Measurements from ENCODE around the gene ZNF662. TPM values are rescaled to one million over a fixed set of nuclear protein-coding genes. Genes with fewer than 3 reads are reported as not detected.

The ZNF662 gene
- total RNA-seq, 2 experiments from 2014 or later: 0.39 to 0.64 TPM

GRCh38 chr3:42914771-42915515, 9.0 kb downstream of the ZNF662 start:
- CTCF ChIA-PET: no interaction called here

GRCh38 chr3:42923606-42924005, 17.7 kb downstream of the ZNF662 start:
- Mint-ChIP-seq H3K4me1 (ENCODE audit: low read depth) (no peaks in the 10 kb centered on the region), H3K36me3 (no peaks in the 10 kb centered on the region), H3K4me3 (no peak overlapping the region), H3K9me3 (peaks cover 2% of the 10 kb centered on the region), H3K27me3 (peaks cover 1% of the 10 kb centered on the region), H3K27ac (no peak overlapping the region)
- no peak for DNase-seq
- ChIA-PET CTCF (no interaction called here), POLR2A (no interaction called here)
- intact Hi-C loops (cut with micrococcal nuclease): no loop called here

More at GRCh38 chr3:42914771-42915515, 9.0 kb downstream of the ZNF662 start:
- H3K4me1 Mint-ChIP-seq (ENCODE audit: low read depth): no peaks in the 10 kb centered on the region
- H3K27ac Mint-ChIP-seq: no peak overlapping the region
- H3K27me3 Mint-ChIP-seq: peaks cover 1% of the 10 kb centered on the region
- H3K9me3 Mint-ChIP-seq: peaks cover 47% of the 10 kb centered on the region
- DNase-seq: no peak
- H3K36me3 Mint-ChIP-seq: peaks cover 38% of the 10 kb centered on the region
- intact Hi-C loops (cut with micrococcal nuclease): no loop called here
- POLR2A ChIA-PET: no interaction called here
- no peak overlapping the region for H3K4me3 Mint-ChIP-seq

DNA sequence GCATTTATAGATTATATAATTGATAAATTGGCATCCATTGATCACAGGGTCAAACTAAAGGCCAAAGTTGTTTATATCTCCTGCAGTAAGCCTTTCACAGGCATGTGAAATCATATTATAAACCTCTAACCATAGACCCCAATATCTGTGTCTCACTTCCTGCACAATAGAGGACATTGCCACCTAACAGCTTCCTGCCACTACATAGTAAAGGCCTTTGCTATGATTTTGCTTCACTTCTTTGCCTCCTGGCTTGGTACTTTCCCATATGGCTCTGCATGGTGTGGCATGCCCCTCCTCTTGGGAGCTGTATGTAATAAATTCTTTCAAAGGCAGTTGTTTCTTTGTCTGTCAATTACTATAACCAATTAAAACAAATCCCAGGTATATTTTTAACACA, 20.4 kb downstream of the ZNF662 start:
- no peak overlapping the region for H3K27ac Mint-ChIP-seq
- H3K9me3 Mint-ChIP-seq: no peaks in the 10 kb centered on the region
- no peaks in the 10 kb centered on the region for H3K27me3 Mint-ChIP-seq
- no peaks in the 10 kb centered on the region for H3K4me1 Mint-ChIP-seq (ENCODE audit: low read depth)
- intact Hi-C loops (cut with micrococcal nuclease): no loop called here
- DNase-seq: no peak
- no peaks in the 10 kb centered on the region for H3K36me3 Mint-ChIP-seq
- ChIA-PET POLR2A (no interaction called here), CTCF (no interaction called here)
- no peak overlapping the region for H3K4me3 Mint-ChIP-seq

DNA sequence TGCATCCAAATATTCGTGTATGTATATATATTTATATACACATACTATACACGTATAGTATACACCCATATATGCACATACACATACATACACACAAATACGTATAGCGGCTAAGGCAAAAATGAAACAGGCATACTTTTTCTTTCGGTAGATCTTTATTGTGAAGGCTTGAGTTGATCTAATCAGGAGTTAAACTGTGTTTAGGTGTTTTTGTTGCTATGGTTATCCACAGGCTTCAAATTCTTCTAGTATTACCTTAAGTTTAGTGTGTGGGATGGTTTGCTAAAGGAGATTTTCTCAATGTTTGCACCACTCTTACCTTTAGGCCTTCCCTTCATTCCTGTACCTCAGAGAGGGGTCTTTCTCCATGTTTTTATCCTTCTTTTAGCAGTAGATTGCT, 28.2 kb downstream of the ZNF662 start:
- H3K9me3 Mint-ChIP-seq: no peaks in the 10 kb centered on the region

DNA sequence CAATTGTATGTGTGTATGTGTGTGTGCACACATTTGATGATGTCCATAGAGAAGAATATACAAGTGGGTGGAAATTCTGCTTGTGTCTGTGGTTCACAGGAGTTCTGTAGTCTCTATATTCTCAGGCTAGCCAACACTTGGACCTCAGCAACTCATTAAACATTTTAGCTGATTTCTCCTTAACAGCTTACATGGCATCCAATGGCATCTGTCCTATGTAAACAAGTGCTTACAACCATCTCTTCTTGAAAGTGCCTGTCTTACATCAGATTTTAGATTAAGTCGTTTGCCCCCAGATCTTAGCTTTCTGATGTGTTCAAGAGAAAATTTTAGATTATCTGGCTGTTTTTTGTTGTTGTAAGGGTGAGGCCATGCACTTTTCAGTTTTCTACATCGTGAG, 29.0 kb downstream of the ZNF662 start:
- no peak overlapping the region for H3K27ac Mint-ChIP-seq
- no peak overlapping the region for H3K4me3 Mint-ChIP-seq
- no peak for DNase-seq
- intact Hi-C loops (cut with micrococcal nuclease): no loop called here
- H3K27me3 Mint-ChIP-seq: no peaks in the 10 kb centered on the region
- CTCF ChIA-PET: no interaction called here
- no peaks in the 10 kb centered on the region for H3K36me3 Mint-ChIP-seq
- H3K4me1 Mint-ChIP-seq (ENCODE audit: low read depth): peaks cover 22% of the 10 kb centered on the region
- H3K9me3 Mint-ChIP-seq: no peaks in the 10 kb centered on the region
- POLR2A ChIA-PET: no interaction called here

More for the DNA sequence above, 28.2 kb downstream of the ZNF662 start:
- no peak overlapping the region for H3K4me3 Mint-ChIP-seq
- DNase-seq: no peak
- POLR2A ChIA-PET: no interaction called here
- CTCF ChIA-PET: no interaction called here
- H3K36me3 Mint-ChIP-seq: no peaks in the 10 kb centered on the region
- H3K27ac Mint-ChIP-seq: no peak overlapping the region
- intact Hi-C loops (cut with micrococcal nuclease): no loop called here
- peaks cover 22% of the 10 kb centered on the region for H3K4me1 Mint-ChIP-seq (ENCODE audit: low read depth)
- no peaks in the 10 kb centered on the region for H3K27me3 Mint-ChIP-seq

DNA sequence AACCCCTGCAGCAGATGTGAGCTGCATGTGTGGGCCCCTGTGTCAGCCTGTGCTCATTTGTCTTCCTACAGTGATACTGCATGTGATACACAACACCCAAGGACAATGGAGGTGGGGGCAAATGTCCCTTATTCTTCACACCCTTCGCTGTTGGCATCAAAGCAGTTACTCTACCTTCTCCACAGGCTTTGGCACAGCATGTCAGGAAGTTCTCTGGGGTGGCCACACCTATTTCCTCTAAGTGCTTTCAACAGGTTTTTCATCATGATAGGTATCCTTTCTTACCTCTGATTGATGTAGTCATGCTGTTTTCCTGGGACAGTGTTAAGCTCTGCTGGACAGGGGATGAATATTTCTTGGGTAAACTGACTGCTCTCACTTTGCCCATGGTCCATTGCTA, 29.5 kb downstream of the ZNF662 start:
- H3K27ac Mint-ChIP-seq: no peak overlapping the region
- H3K27me3 Mint-ChIP-seq: no peaks in the 10 kb centered on the region
- ChIA-PET CTCF (no interaction called here), POLR2A (no interaction called here)
- H3K9me3 Mint-ChIP-seq: no peaks in the 10 kb centered on the region
- no peak for DNase-seq
- no peaks in the 10 kb centered on the region for H3K36me3 Mint-ChIP-seq
- intact Hi-C loops (cut with micrococcal nuclease): no loop called here
- H3K4me3 Mint-ChIP-seq: no peak overlapping the region
- H3K4me1 Mint-ChIP-seq (ENCODE audit: low read depth): peaks cover 22% of the 10 kb centered on the region

GRCh38 chr3:42936157-42936981, 30.4 kb downstream of the ZNF662 start:
- Mint-ChIP-seq H3K36me3 (no peaks in the 10 kb centered on the region), H3K27ac (no peak overlapping the region), H3K4me1 (ENCODE audit: low read depth) (peaks cover 22% of the 10 kb centered on the region), H3K4me3 (no peak overlapping the region), H3K9me3 (no peaks in the 10 kb centered on the region), H3K27me3 (no peaks in the 10 kb centered on the region)
- CTCF ChIA-PET: no interaction called here
- intact Hi-C loops (cut with micrococcal nuclease): no loop called here
- POLR2A ChIA-PET: no interaction called here
- no peak for DNase-seq

- Mint-ChIP-seq H3K9me3 (no peaks in the 10 kb centered on the region), H3K36me3 (no peaks in the 10 kb centered on the region), H3K4me1 (ENCODE audit: low read depth) (peaks cover 22% of the 10 kb centered on the region), H3K4me3 (no peak overlapping the region), H3K27me3 (no peaks in the 10 kb centered on the region), H3K27ac (no peak overlapping the region)
- CTCF ChIA-PET: no interaction called here
- POLR2A ChIA-PET: no interaction called here
- no peak for DNase-seq
- intact Hi-C loops (cut with micrococcal nuclease): no loop called here
These were observed 31.4 kb downstream of the ZNF662 start for GRCh38 chr3:42937334-42937733.

GRCh38 chr3:42942693-42943092, 36.8 kb downstream of the ZNF662 start:
- CTCF ChIA-PET: interaction anchor here (0.8 to 1.7 kb wide), 2 partner anchors 19 to 22 kb away, joined by 3 to 4 read pairs; no protein-coding TSS in a partner anchor
- no peak for DNase-seq
- peaks cover 8% of the 10 kb centered on the region for H3K27me3 Mint-ChIP-seq
- H3K4me1 Mint-ChIP-seq (ENCODE audit: low read depth): peaks cover 5% of the 10 kb centered on the region
- H3K4me3 Mint-ChIP-seq: no peak overlapping the region
- no peaks in the 10 kb centered on the region for H3K9me3 Mint-ChIP-seq
- intact Hi-C loops (cut with micrococcal nuclease): no loop called here
- POLR2A ChIA-PET: no interaction called here
- H3K36me3 Mint-ChIP-seq: no peaks in the 10 kb centered on the region
- no peak overlapping the region for H3K27ac Mint-ChIP-seq

GRCh38 chr3:42946050-42946449, 40.1 kb downstream of the ZNF662 start:
- no peak for DNase-seq
- intact Hi-C loops (cut with micrococcal nuclease): no loop called here
- no peaks in the 10 kb centered on the region for H3K9me3 Mint-ChIP-seq
- H3K27me3 Mint-ChIP-seq: peaks cover 8% of the 10 kb centered on the region
- ChIA-PET POLR2A (no interaction called here), CTCF (no interaction called here)
- H3K4me1 Mint-ChIP-seq (ENCODE audit: low read depth): peaks cover 5% of the 10 kb centered on the region
- H3K36me3 Mint-ChIP-seq: no peaks in the 10 kb centered on the region
- H3K27ac Mint-ChIP-seq: no peak overlapping the region
- H3K4me3 Mint-ChIP-seq: no peak overlapping the region

DNA sequence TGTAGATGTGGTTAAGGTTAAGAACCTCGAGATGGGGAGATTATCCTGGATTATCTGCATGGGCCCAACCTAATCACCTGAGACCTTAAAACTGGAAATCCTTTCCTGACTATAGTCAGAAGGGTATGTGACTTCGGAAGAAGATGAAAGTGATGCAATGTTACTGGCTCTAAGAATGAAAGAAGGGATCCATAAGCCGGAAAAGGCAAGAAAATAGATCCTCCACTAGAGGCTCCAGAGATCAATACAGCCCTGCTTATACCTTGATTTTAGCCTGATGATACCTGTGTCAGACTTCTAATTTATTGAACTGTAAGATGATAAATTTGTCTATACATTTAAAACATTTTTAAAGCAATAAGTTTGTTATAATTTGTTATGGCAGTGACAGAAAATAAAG, 51.6 kb downstream of the ZNF662 start:
- H3K9me3 Mint-ChIP-seq: no peaks in the 10 kb centered on the region
- H3K27me3 Mint-ChIP-seq: peaks cover 5% of the 10 kb centered on the region
- no peak overlapping the region for H3K4me3 Mint-ChIP-seq
- H3K36me3 Mint-ChIP-seq: no peaks in the 10 kb centered on the region
- no peak for DNase-seq
- POLR2A ChIA-PET: no interaction called here
- CTCF ChIA-PET: no interaction called here
- H3K4me1 Mint-ChIP-seq (ENCODE audit: low read depth): no peaks in the 10 kb centered on the region
- intact Hi-C loops (cut with micrococcal nuclease): no loop called here
- H3K27ac Mint-ChIP-seq: no peak overlapping the region

GRCh38 chr3:42960282-42960681, 54.3 kb downstream of the ZNF662 start:
- H3K4me3 Mint-ChIP-seq: no peak overlapping the region
- H3K27me3 Mint-ChIP-seq: peaks cover 3% of the 10 kb centered on the region
- no peak overlapping the region for H3K27ac Mint-ChIP-seq
- ChIA-PET CTCF (interaction anchor here (1.7 to 4.2 kb wide), 4 partner anchors 112 to 376 kb away, joined by 4 to 44 read pairs (median 14); partner anchors contain the start of gene SNRK), POLR2A (no interaction called here)
- intact Hi-C loops (cut with micrococcal nuclease): loop anchor here (5.0 to 10.0 kb wide), 3 partner anchors 115 to 542 kb away; no protein-coding TSS in a partner anchor
- H3K9me3 Mint-ChIP-seq: no peaks in the 10 kb centered on the region
- H3K4me1 Mint-ChIP-seq (ENCODE audit: low read depth): peaks cover 11% of the 10 kb centered on the region
- no peak for DNase-seq
- no peaks in the 10 kb centered on the region for H3K36me3 Mint-ChIP-seq

Measured in activated CD4-positive, alpha-beta memory T cell treated with anti-CD3 and anti-CD28 coated beads for 36 hours (primary cell).